Activated CD4-positive, alpha-beta T cell treated with anti-CD3 and anti-CD28 coated beads, Interleukin-2, Interleukin-4, amounts not matched to agents 100 ng/mL and 50 ng/mL, durations not matched to agents 16 hours and 8 hours (primary cell): ENCODE data around the gene CCND3.

Experiments
- DNase-seq: peaks from one replicate; pipeline ENCODE4 v3.0.0-alpha.2; 2020; ENCODE audit warnings: low spot score

The CCND3 gene

GRCh38 chr6:41920921-41921711, 20.5 kb downstream of the CCND3 start, which contains the start of the genes BYSL and MED20:
Gene BYSL, plus strand, starts transcription at chr6:41921499. Its CDS starts 64 bp downstream, at chr6:41921563.
Gene MED20, minus strand, starts transcription at chr6:41921139. Its CDS starts 121 bp downstream, at chr6:41921018.
- peak; percentile 95 for DNase-seq

- peak; percentile 56 for DNase-seq
These were observed 24.1 kb downstream of the CCND3 start for GRCh38 chr6:41917528-41917927.

- no peak for DNase-seq
These were observed 26.6 kb downstream of the CCND3 start for GRCh38 chr6:41914869-41915530.

GRCh38 chr6:41914343-41914742, 27.3 kb downstream of the CCND3 start:
- no peak for DNase-seq

- no peak for DNase-seq
These were observed 31.9 kb downstream of the CCND3 start for GRCh38 chr6:41909727-41910126.

GRCh38 chr6:41901882-41902519, 39.6 kb downstream of the CCND3 start:
- peak; percentile 49 for DNase-seq

- DNase-seq, result no peak
These were observed 40.7 kb downstream of the CCND3 start for GRCh38 chr6:41900861-41901260.

- DNase-seq, result no peak
These were observed 45.3 kb downstream of the CCND3 start for GRCh38 chr6:41896281-41896680.

- peak; percentile 87 for DNase-seq
These were observed 46.0 kb downstream of the CCND3 start, which contains the start of gene USP49 for GRCh38 chr6:41895300-41896233. Gene USP49, minus strand, starts transcription at chr6:41895375. Its CDS starts 88,392 bp downstream, at chr6:41806983.

GRCh38 chr6:41894366-41895299, 47.0 kb downstream of the CCND3 start:
- DNase-seq, result no peak

GRCh38 chr6:41892921-41893564, 48.6 kb downstream of the CCND3 start:
- no peak for DNase-seq

GRCh38 chr6:41887331-41887751, 54.3 kb downstream of the CCND3 start:
- DNase-seq, result no peak

- DNase-seq, result no peak
These were observed 55.7 kb downstream of the CCND3 start for GRCh38 chr6:41885930-41886329.

GRCh38 chr6:41884957-41885356, 56.7 kb downstream of the CCND3 start:
- no peak for DNase-seq
